HepG2 (cell line): ENCODE results near the gene KIF26B. TPM values are rescaled to one million over a fixed set of nuclear protein-coding genes. Genes with fewer than 3 reads are reported as not detected.

Experiments
- ATAC-seq: fragments of 200-7000 bp; cut with Tn5 transposase; 3 replicates; pipeline ENCODE4 v1.9.1; 2020; ENCODE audit warnings: mild to moderate bottlenecking, moderate library complexity
- BruUV-seq: library from RNA; stranded (reverse); fragments of 400-500 nt; replicated peaks from 2 replicates; lab custom pipeline; 2021; lab: Mats Ljungman, UMichigan
- CTCF ChIA-PET: fragments of 300-600 bp; formaldehyde crosslinking; extraction: SDS; loops from one replicate; lab custom pipeline; 2021; ENCODE audit warnings: low total read pairs, inconsistent platforms, low intra/inter-chr PET ratio; lab: Yijun Ruan, JAX
- POLR2A ChIA-PET: fragments of 350-600 bp; sonication (Branson Sonifier 250); formaldehyde crosslinking; loops from one replicate; lab custom pipeline; 2020; ENCODE audit warnings: antibody characterized with exemption, inconsistent platforms; lab: Yijun Ruan, JAX
- DNase-seq: peaks from one replicate; pipeline ENCODE4 v3.0.0-alpha.2; 2015; ENCODE audit warnings: low spot score
- FAIRE-seq: peaks from 3 replicates; lab custom pipeline; 2011; peaks lifted over from hg19 to GRCh38; lab: Jason Lieb, UNC
- H2AFZ ChIP-seq: one replicate; pipeline ENCODE4 v1.6.1; 2011; ENCODE audit warnings: low read length, inconsistent platforms
- H3K27ac ChIP-seq: fragments of 300-600 bp; 3 replicates; pipeline ENCODE4 v1.8.0; 2011; ENCODE audit warnings: mixed run types, mild to moderate bottlenecking, mixed read lengths, low read length, inconsistent platforms; ENCODE audit not compliant: insufficient read depth; ENCODE audit errors: extremely low read length
- H3K27me3 ChIP-seq, 2 experiments: fragments of 200-600 bp in 1 of 2; 2 replicates in 1 of 2; 3 replicates in 1 of 2; pipeline versions ENCODE4 v1.6.0 to v1.8.0; 2011; ENCODE audit warnings: low read length in 2 of 2, mild to moderate bottlenecking in 2 of 2, moderate library complexity in 2 of 2, inconsistent platforms in 1 of 2; ENCODE audit not compliant: insufficient read depth in 2 of 2, control insufficient read depth in 1 of 2
- H3K36me3 ChIP-seq, 2 experiments: fragments of 200-600 bp in 1 of 2; replicated peaks in 1 of 2; 2 replicates in 1 of 2; 3 replicates in 1 of 2; pipeline versions ENCODE4 v1.5.1 to v1.8.0; 2011; ENCODE audit warnings: low read length in 2 of 2, inconsistent platforms in 1 of 2; ENCODE audit not compliant: insufficient read depth in 2 of 2, control insufficient read depth in 1 of 2
- H3K4me1 ChIP-seq: 2 replicates; pipeline ENCODE4 v1.5.1; 2012; ENCODE audit warnings: low read length, inconsistent platforms; ENCODE audit not compliant: insufficient read depth
- H3K4me2 ChIP-seq: 2 replicates; pipeline ENCODE4 v1.6.0; 2011; ENCODE audit warnings: low read depth, low read length, inconsistent platforms
- H3K4me3 ChIP-seq, 3 experiments: fragments of 200-600 bp in 1 of 3; sonication (generic), shearing (Covaris generic) in 1 of 3; replicated peaks in 1 of 3; 2 replicates each; pipeline ENCODE4 v1.5.1; 2011 to 2016; ENCODE audit warnings: low read length in 3 of 3, inconsistent platforms in 2 of 3, low read depth in 2 of 3, mild to moderate bottlenecking in 2 of 3, control low read depth in 1 of 3, mixed read lengths in 1 of 3; ENCODE audit not compliant: insufficient read depth in 1 of 3
- H3K79me2 ChIP-seq: one replicate; pipeline ENCODE4 v1.6.1; 2011; ENCODE audit warnings: low read length, inconsistent platforms; ENCODE audit not compliant: insufficient read depth
- H3K9ac ChIP-seq: 2 replicates; pipeline ENCODE4 v1.6.0; 2011; ENCODE audit warnings: mild to moderate bottlenecking, low read depth, low read length, inconsistent platforms; ENCODE audit not compliant: insufficient read depth
- H3K9me3 ChIP-seq: 2 replicates; pipeline ENCODE4 v1.5.1; 2012; ENCODE audit warnings: mild to moderate bottlenecking, low read length
- H4K20me1 ChIP-seq: 2 replicates; pipeline ENCODE4 v1.6.0; 2011; ENCODE audit warnings: inconsistent platforms, mild to moderate bottlenecking, low read length, moderate library complexity; ENCODE audit not compliant: insufficient read depth
- IKZF1 ChIP-seq: fragments of 450-650 bp; IDR thresholded peaks from 2 replicates; pipeline ENCODE4 v1.7.1; 2016
- IRF2 ChIP-seq: IDR thresholded peaks from 2 replicates; pipeline ENCODE4 v1.6.1; 2018; ENCODE audit warnings: missing genetic modification reagents, missing compliant biosample characterization
- MXD4 ChIP-seq: IDR thresholded peaks from 2 replicates; pipeline ENCODE4 v1.6.1; 2016; ENCODE audit warnings: mild to moderate bottlenecking, missing biosample characterization, missing genetic modification reagents
- THYN1 ChIP-seq: sonication (generic); formaldehyde crosslinking; IDR thresholded peaks from 2 replicates; pipeline ENCODE4 v1.8.1; 2023; ENCODE audit warnings: low read depth, mild to moderate bottlenecking, moderate library complexity, missing genetic modification reagents, borderline replicate concordance
- ZNF234 ChIP-seq: sonication (generic); formaldehyde crosslinking; conservative IDR thresholded peaks from 2 replicates; pipeline ENCODE4 v1.5.1; 2020; ENCODE audit warnings: mild to moderate bottlenecking, missing genetic modification reagents
- ZNF251 ChIP-seq: sonication (generic); formaldehyde crosslinking; IDR thresholded peaks from 2 replicates; pipeline ENCODE4 v1.9.0; 2021; ENCODE audit warnings: mild to moderate bottlenecking, missing genetic modification reagents
- ZNF362 ChIP-seq: sonication (generic); formaldehyde crosslinking; IDR thresholded peaks from 2 replicates; pipeline ENCODE4 v1.4.0; 2020; ENCODE audit warnings: missing genetic modification reagents, mild to moderate bottlenecking, borderline replicate concordance
- ZNF414 ChIP-seq: sonication (generic); formaldehyde crosslinking; IDR thresholded peaks from 2 replicates; pipeline ENCODE4 v1.5.0; 2020; ENCODE audit warnings: missing genetic modification reagents
- ZNF564 ChIP-seq: sonication (generic); formaldehyde crosslinking; IDR thresholded peaks from 2 replicates; pipeline ENCODE4 v1.8.1; 2023; ENCODE audit warnings: mild to moderate bottlenecking, missing genetic modification reagents
- ZSCAN30 ChIP-seq: sonication (generic); formaldehyde crosslinking; IDR thresholded peaks from 2 replicates; pipeline ENCODE4 v1.5.0; 2020; ENCODE audit warnings: mild to moderate bottlenecking, missing genetic modification reagents
- WGBS: methylation state at CpG from one replicate; pipeline ENCODE4 v1.1.6; 2017; ENCODE audit warnings: low lambda C conversion rate; 5-methylcytosine and 5-hydroxymethylcytosine counted together
- in situ Hi-C: cut with HindIII; loops from 2 replicates; pipeline ENCODE4 v1.10.0; 2017; ENCODE audit warnings: low pct_unique_long_range_greater_than_20kb; ENCODE audit not compliant: extremely low pct_ligation_motif_present
- intact Hi-C: fragments of 100-400 bp; cut with micrococcal nuclease; formaldehyde crosslinking; loops from one replicate; pipeline ENCODE4 v1.10.0; 2022; ENCODE audit not compliant: unreplicated experiment
- polyA plus RNA-seq, 8 experiments: library from polyadenylated mRNA; depleted of rRNA in 3 of 8; stranded (reverse) in 7 of 8; unstranded in 1 of 8; fragments of >200 nt; fragmentation: Illumina TruSeq in 4 of 8; extraction: Trizol in 4 of 8; gene quantifications; 2 replicates each; pipeline versions ENCODE4 v1.2.1 to v1.2.3, GENCODE V29; 2011 to 2016; ENCODE audit warnings: low read depth in 4 of 8, missing spikeins in 1 of 8, mixed read lengths in 1 of 8; ENCODE audit not compliant: insufficient read depth in 1 of 8
- total RNA-seq, 5 experiments: library from RNA; depleted of rRNA; stranded (reverse); fragments of >200 nt; fragmentation: Illumina TruSeq; extraction: Trizol; gene quantifications; 2 replicates each; pipeline ENCODE4 v1.2.3, GENCODE V29; 2016; ENCODE audit warnings: low read depth in 1 of 5

KIF26B gene
- total and polyA plus RNA-seq, 2 of the 13 experiments (the other 11 are each of a cell fraction or from before 2014, with no cell fraction given): 0.08 to 0.09 TPM

GRCh38 chr1:245292553-245292952 is 137.8 kb downstream of the KIF26B start:
- no peak for ATAC-seq

More at GRCh38 chr1:245292553-245292952, 137.8 kb downstream of the KIF26B start:
- ChIA-PET POLR2A (no interaction called here), CTCF (no interaction called here)
- Histone ChIP-seq H2AFZ (no peak overlapping the region), H3K9me3 (no peaks in the 10 kb centered on the region), H3K4me1 (no peaks in the 10 kb centered on the region), H3K36me3 (no peaks in the 10 kb centered on the region), H3K4me2 (no peak overlapping the region), H3K9ac (no peak overlapping the region), H3K79me2 (no peaks in the 10 kb centered on the region), H4K20me1 (no peaks in the 10 kb centered on the region), H3K27me3 (peaks cover 0 to 1% of the 10 kb centered on the region in 2 experiments; a peak in 1 of 5 replicates), H3K4me3 (no peak overlapping the region), H3K27ac (no peak overlapping the region)
- FAIRE-seq (no peak), DNase-seq (no peak)
- intact Hi-C loops: no loop called here
- no peak for TF ChIP-seq ZNF234
- no peak for TF ChIP-seq ZNF251 (CRISPR knock-in tag)
- TF ChIP-seq THYN1 (CRISPR knock-in tag): no peak
- no peak for TF ChIP-seq IRF2 (CRISPR knock-in tag)
- TF ChIP-seq ZNF362: no peak
- no peak for TF ChIP-seq ZNF414 (CRISPR knock-in tag)
- no peak for TF ChIP-seq MXD4 (CRISPR knock-in tag)
- TF ChIP-seq IKZF1: no peak
- no peak for TF ChIP-seq ZNF564
- no peak for TF ChIP-seq ZSCAN30 (CRISPR knock-in tag)
- BruUV-seq: no TSS peak
- in situ Hi-C loops: no loop called here
- 59% methylated on average over 6 of the region's 6 CpGs for WGBS
